ENCODE data around the gene AGBL4.

AGBL4 gene

DNA sequence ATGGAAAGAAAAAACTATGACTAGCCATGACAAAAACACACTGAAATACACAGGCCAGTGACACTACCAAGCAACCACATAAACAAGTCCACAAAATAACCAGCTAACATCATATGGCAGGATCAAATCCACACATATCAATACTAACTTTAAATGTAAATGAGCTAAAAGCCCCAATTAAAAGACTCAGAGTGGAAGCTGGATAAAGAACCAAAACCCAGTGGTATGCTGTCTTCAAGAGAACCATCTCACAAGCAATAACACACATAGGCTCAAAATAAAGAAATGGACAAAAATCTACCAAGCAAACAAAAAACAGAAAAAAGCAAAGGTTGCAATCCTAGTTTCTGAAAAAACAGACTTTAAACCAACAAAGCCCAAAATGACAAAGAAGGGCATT lies 770.8 kb downstream of the AGBL4 start:
- DNase-seq (ENCODE audit: insufficient read length, low spot score), result no peak
- no peak for FAIRE-seq
- TF ChIP-seq POLR2A (IDR thresholded peaks at IDR 0.05; ENCODE audit: low read depth, low read length), result no peak

GRCh38 chr1:49251019-49251784 lies 772.6 kb downstream of the AGBL4 start:
- no peak for TF ChIP-seq POLR2A (IDR thresholded peaks at IDR 0.05; ENCODE audit: low read depth, low read length)
- no peak for FAIRE-seq

GRCh38 chr1:49240709-49241221 lies 783.0 kb downstream of the AGBL4 start:
- FAIRE-seq (no peak), DNase-seq (ENCODE audit: insufficient read length, low spot score) (no peak)

More at GRCh38 chr1:49251019-49251784, 772.6 kb downstream of the AGBL4 start:
- no peak for DNase-seq (ENCODE audit: insufficient read length, low spot score)

GRCh38 chr1:49234988-49235387 lies 788.8 kb downstream of the AGBL4 start:
- FAIRE-seq (no peak), DNase-seq (ENCODE audit: insufficient read length, low spot score) (no peak)

More at GRCh38 chr1:49240709-49241221, 783.0 kb downstream of the AGBL4 start:
- TF ChIP-seq POLR2A (IDR thresholded peaks at IDR 0.05; ENCODE audit: low read depth, low read length), result no peak

DNA sequence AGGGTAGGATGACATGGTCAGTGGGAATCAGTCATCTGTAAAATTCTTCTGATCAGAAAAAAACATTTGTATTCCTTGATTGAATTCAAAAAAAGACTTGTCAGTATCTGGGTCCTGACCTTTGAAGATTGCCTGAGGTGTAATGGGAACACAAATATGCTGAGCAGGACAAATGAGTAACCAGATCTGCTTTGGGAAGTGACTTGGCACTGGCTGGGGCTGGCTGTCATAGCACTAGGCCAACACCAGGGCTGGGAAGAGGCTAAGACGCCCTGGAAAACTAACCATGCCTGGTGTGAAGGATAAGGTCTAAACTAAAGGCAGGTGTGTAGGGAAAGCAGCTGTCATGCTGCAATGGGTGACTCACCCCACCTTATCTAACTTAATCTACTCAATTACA lies 794.2 kb downstream of the AGBL4 start:
- FAIRE-seq (no peak), DNase-seq (ENCODE audit: insufficient read length, low spot score) (no peak)
- no peak for TF ChIP-seq POLR2A (IDR thresholded peaks at IDR 0.05; ENCODE audit: low read depth, low read length)

More at GRCh38 chr1:49234988-49235387, 788.8 kb downstream of the AGBL4 start:
- TF ChIP-seq POLR2A (IDR thresholded peaks at IDR 0.05; ENCODE audit: low read depth, low read length), result no peak

GRCh38 chr1:49226758-49227157 lies 797.0 kb downstream of the AGBL4 start:
- TF ChIP-seq POLR2A (IDR thresholded peaks at IDR 0.05; ENCODE audit: low read depth, low read length), result no peak
- DNase-seq (ENCODE audit: insufficient read length, low spot score) (no peak), FAIRE-seq (no peak)

- FAIRE-seq (no peak), DNase-seq (ENCODE audit: insufficient read length, low spot score) (no peak)
- TF ChIP-seq POLR2A (IDR thresholded peaks at IDR 0.05; ENCODE audit: low read depth, low read length), result no peak
These were observed 798.3 kb downstream of the AGBL4 start for GRCh38 chr1:49225464-49225863.

DNA sequence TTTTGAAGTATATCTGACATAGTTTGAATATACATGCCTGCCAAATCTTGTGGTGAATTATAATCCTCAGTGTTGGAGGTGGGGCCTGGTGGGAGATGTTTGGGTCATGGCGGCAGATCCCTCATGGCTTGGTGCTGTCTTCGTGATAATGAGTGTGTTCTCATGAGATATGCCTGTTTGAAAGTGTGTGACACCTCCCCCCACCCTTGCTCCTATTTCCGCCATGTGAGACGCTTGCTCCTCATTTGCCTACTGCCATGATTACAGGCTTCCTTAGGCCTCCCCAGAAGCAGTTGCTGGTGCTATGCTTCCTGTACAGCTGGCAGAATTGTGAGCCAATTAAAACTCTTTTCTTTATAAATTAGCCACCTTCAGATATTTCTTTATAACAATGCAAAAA lies 810.5 kb downstream of the AGBL4 start:
- FAIRE-seq (no peak), DNase-seq (ENCODE audit: insufficient read length, low spot score) (no peak)
- no peak for TF ChIP-seq POLR2A (IDR thresholded peaks at IDR 0.05; ENCODE audit: low read depth, low read length)

- no peak for TF ChIP-seq POLR2A (IDR thresholded peaks at IDR 0.05; ENCODE audit: low read depth, low read length)
- FAIRE-seq (no peak), DNase-seq (ENCODE audit: insufficient read length, low spot score) (no peak)
These were observed 815.0 kb downstream of the AGBL4 start for GRCh38 chr1:49208712-49209111.

DNA sequence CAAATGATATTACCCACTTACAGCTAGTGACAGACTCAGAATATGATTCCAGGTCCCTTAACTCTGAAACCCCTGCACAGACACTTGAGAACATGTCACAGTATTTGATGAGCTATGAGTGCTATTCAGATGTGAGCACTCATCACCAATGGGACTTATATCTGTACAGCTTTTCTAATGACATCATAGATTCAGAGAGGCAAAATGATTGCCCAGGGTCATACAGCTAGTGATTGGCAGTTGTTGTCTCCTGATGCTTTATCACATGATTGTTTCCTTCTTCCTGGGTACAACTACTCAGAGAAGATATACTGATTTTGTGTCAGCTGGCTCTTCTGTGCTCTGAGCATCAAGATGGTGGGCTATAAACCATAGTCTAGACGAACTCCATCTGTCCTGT lies 819.0 kb downstream of the AGBL4 start:
- no peak for FAIRE-seq
- no peak for TF ChIP-seq POLR2A (IDR thresholded peaks at IDR 0.05; ENCODE audit: low read depth, low read length)
- no peak for DNase-seq (ENCODE audit: insufficient read length, low spot score)

- no peak for TF ChIP-seq POLR2A (IDR thresholded peaks at IDR 0.05; ENCODE audit: low read depth, low read length)
- DNase-seq (ENCODE audit: insufficient read length, low spot score) (no peak), FAIRE-seq (no peak)
These were observed 823.0 kb downstream of the AGBL4 start for GRCh38 chr1:49200738-49201137.

DNA sequence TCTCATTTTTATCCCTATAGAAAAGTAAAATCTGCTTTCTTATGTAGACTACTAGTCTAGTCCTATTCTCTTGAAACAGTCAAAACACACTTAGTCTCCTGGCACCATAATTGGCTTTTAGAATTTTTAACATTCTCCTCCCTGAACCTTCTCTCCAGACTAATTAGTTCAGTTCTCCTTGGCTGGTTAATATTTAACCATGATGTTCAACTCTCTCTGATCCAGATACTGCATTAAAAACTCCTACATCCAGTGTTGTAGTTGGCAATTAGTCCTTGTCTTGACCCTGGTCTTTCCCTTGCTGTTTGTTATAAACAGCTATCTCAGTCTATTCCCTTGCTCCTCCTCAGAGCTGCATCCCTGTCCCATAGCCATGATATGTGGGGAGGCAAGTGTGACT lies 824.2 kb downstream of the AGBL4 start:
- no peak for TF ChIP-seq POLR2A (IDR thresholded peaks at IDR 0.05; ENCODE audit: low read depth, low read length)
- DNase-seq (ENCODE audit: insufficient read length, low spot score), result no peak
- no peak for FAIRE-seq

GRCh38 chr1:49197081-49197480 lies 826.7 kb downstream of the AGBL4 start:
- FAIRE-seq (no peak), DNase-seq (ENCODE audit: insufficient read length, low spot score) (no peak)
- no peak for TF ChIP-seq POLR2A (IDR thresholded peaks at IDR 0.05; ENCODE audit: low read depth, low read length)

DNA sequence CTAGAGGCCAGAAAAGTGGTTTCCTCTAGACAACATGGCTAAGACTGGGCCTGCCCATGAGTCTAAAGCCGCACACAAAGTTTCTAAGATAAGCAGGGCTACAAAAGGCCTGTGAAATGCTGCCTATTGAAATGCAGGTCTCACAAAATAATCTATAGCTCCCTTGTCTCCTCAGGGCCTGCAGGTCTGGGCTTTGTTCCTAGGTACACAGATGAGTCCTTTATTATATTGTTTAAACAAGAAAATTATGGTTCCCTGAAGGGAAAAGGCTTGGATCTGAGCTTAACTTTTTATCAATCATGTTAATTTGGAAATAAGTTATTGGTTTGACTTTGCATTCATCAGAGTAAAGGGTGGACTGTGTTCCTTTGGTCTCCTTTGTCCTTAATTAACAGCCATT lies 833.6 kb downstream of the AGBL4 start:
- DNase-seq (ENCODE audit: insufficient read length, low spot score) (no peak), FAIRE-seq (no peak)
- no peak for TF ChIP-seq POLR2A (IDR thresholded peaks at IDR 0.05; ENCODE audit: low read depth, low read length)

- TF ChIP-seq POLR2A (IDR thresholded peaks at IDR 0.05; ENCODE audit: low read depth, low read length), result no peak
- no peak for FAIRE-seq
These were observed 836.7 kb downstream of the AGBL4 start for GRCh38 chr1:49187056-49187455.

More at GRCh38 chr1:49187056-49187455, 836.7 kb downstream of the AGBL4 start:
- no peak for DNase-seq (ENCODE audit: insufficient read length, low spot score)

All from H54 (cell line).